Ovary (tissue), 3 donors: Measurements from ENCODE around the gene MMP14.

Experiments used
- CTCF ChIP-seq, 3 donors: fragments of 450-650 bp in 2 of 3; fragments of 200-600 bp in 1 of 3; IDR thresholded peaks; one replicate each; pipeline versions ENCODE4 v1.5.1 to v1.8.0; 2016 to 2022; ENCODE audit warnings: antibody characterized with exemption in 3 of 3, mild to moderate bottlenecking in 1 of 3
- EP300 ChIP-seq: sonication (generic); formaldehyde crosslinking; IDR thresholded peaks from one replicate; pipeline ENCODE4 v1.6.1; 2017; ENCODE audit warnings: antibody characterized with exemption
- POLR2A ChIP-seq: fragments of 450-650 bp; IDR thresholded peaks from one replicate; pipeline ENCODE4 v1.6.1; 2017; ENCODE audit warnings: antibody characterized with exemption, mild to moderate bottlenecking, moderate library complexity
- donor health status: DM: no; HTN: no; CAD: no.

DNA sequence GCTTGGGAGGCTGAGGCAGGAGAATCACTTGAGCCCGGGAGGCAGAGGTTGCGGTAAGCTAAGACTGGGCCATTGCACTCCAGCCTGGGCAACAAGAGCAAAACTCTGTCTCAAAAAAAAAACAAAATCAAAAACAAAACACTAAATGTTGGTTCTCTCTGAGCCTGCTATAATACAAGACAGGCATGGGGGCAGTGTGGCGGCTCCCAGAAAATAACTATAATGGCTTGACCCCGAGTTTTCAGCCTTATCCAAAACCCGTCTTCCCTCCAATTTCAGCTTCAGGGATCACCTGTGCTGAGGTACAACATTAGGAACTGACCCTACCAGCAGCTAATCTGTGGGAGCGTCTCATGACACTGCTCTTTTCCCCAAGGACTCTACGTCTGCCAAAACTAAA, 22.0 kb upstream of the MMP14 start:
- no peak for TF ChIP-seq CTCF (IDR thresholded peaks at IDR 0.05)
- no peak for TF ChIP-seq POLR2A
- TF ChIP-seq EP300: no peak
